ENCODE results near the gene ERBB2. TPM values are rescaled to one million over a fixed set of nuclear protein-coding genes. Genes with fewer than 3 reads are reported as not detected.

The ERBB2 gene
- total and polyA plus RNA-seq, 9 of the 15 experiments (the other 6 are each of a cell fraction or from before 2014, with no cell fraction given) = 0.74 to 5.6 (median 3.3) TPM

DNA sequence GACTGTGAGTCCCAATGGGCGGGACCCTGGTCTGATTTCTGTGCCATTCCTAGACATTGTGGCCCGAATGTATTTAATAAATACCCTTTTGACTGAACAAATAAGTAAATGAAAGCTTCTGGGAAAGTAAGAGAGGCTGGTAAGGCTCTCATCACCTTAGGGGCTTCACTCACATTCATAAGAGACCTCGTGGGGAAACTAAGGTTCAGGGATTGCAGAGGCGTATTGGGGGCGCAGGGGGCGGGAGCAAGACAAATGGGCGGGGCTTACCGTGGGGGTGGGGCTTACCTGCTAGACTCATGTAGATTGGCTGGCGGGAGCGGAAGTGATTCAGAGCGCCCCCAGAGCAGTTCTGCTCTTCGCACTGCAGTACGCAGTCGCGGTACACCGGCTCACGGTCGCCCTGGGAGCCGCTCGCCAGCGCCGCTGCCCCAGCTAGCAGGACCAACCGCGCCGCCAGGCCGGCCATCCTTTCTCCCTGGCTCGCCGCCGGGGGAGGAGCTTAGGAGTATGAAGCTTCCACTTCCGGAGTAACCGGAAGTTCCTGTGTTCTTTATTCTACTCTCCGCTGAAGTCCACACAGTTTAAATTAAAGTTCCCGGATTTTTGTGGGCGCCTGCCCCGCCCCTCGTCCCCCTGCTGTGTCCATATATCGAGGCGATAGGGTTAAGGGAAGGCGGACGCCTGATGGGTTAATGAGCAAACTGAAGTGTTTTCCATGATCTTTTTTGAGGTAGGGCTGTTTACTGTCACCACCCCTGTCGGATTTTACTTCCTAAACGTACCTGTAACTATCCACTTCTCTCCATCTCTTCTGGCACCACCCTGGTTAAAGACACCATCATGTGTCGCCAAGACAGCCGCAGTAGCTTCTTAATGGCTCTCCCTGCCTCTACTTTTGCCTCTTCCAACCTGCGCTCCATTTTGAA is 12.1 kb upstream of the ERBB2 start, which contains the start of gene PGAP3 (continued):
- no peak for TF ChIP-seq KLF10 (CRISPR knock-in tag; IDR thresholded peaks at IDR 0.05)
- TF ChIP-seq NFYB (IDR thresholded peaks at IDR 0.05; ENCODE audit: extremely low read depth, insufficient read length) = peak; percentile 27
- no peak for TF ChIP-seq HNRNPLL (IDR thresholded peaks at IDR 0.05; ENCODE audit: low read depth, low read length, poor library complexity, severe bottlenecking)
- peak; percentile 55 for TF ChIP-seq CCNT2 (IDR thresholded peaks at IDR 0.05; ENCODE audit: borderline replicate concordance, extremely low read depth, insufficient read length, low read depth, low read length)
- no peak for TF ChIP-seq FOXJ3 (CRISPR knock-in tag; IDR thresholded peaks at IDR 0.05)
- no peak for TF ChIP-seq IFI16 (CRISPR knock-in tag; IDR thresholded peaks at IDR 0.05)
- peak; percentile 56 for TF ChIP-seq TBP (optimal IDR thresholded peaks at IDR 0.05; ENCODE audit: low read depth, low read length)
- no peak for TF ChIP-seq XRCC3 (IDR thresholded peaks at IDR 0.05)
- no peak for TF ChIP-seq SNRNP70 (optimal IDR thresholded peaks at IDR 0.05; ENCODE audit: low read depth, low read length)
- TF ChIP-seq, protein P1, sequence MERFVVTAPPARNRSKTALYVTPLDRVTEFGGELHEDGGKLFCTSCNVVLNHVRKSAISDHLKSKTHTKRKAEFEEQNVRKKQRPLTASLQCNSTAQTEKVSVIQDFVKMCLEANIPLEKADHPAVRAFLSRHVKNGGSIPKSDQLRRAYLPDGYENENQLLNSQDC (CRISPR knock-in tag; IDR thresholded peaks at IDR 0.05) = no peak
- TF ChIP-seq ZNF282 (CRISPR knock-in tag; IDR thresholded peaks at IDR 0.05) = no peak
- TF ChIP-seq DMBX1 (CRISPR knock-in tag; IDR thresholded peaks at IDR 0.05; ENCODE audit: borderline replicate concordance) = peak; percentile 68; the same call in 1 of the 2 replicates
- no peak for TF ChIP-seq CCAR2 (IDR thresholded peaks at IDR 0.05; ENCODE audit: low read depth, low read length)
- peak; percentile 45 for TF ChIP-seq BRD9 (IDR thresholded peaks at IDR 0.05; ENCODE audit: low read depth, partially characterized antibody)
- TF ChIP-seq, protein P2, sequence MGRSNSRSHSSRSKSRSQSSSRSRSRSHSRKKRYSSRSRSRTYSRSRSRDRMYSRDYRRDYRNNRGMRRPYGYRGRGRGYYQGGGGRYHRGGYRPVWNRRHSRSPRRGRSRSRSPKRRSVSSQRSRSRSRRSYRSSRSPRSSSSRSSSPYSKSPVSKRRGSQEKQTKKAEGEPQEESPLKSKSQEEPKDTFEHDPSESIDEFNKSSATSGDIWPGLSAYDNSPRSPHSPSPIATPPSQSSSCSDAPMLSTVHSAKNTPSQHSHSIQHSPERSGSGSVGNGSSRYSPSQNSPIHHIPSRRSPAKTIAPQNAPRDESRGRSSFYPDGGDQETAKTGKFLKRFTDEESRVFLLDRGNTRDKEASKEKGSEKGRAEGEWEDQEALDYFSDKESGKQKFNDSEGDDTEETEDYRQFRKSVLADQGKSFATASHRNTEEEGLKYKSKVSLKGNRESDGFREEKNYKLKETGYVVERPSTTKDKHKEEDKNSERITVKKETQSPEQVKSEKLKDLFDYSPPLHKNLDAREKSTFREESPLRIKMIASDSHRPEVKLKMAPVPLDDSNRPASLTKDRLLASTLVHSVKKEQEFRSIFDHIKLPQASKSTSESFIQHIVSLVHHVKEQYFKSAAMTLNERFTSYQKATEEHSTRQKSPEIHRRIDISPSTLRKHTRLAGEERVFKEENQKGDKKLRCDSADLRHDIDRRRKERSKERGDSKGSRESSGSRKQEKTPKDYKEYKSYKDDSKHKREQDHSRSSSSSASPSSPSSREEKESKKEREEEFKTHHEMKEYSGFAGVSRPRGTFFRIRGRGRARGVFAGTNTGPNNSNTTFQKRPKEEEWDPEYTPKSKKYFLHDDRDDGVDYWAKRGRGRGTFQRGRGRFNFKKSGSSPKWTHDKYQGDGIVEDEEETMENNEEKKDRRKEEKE (IDR thresholded peaks at IDR 0.05; ENCODE audit: borderline replicate concordance in 1 of 2, control insufficient read depth in 1 of 2, low read depth in 2 of 2, low read length in 1 of 2) = no peak
- TF ChIP-seq, protein P3, sequence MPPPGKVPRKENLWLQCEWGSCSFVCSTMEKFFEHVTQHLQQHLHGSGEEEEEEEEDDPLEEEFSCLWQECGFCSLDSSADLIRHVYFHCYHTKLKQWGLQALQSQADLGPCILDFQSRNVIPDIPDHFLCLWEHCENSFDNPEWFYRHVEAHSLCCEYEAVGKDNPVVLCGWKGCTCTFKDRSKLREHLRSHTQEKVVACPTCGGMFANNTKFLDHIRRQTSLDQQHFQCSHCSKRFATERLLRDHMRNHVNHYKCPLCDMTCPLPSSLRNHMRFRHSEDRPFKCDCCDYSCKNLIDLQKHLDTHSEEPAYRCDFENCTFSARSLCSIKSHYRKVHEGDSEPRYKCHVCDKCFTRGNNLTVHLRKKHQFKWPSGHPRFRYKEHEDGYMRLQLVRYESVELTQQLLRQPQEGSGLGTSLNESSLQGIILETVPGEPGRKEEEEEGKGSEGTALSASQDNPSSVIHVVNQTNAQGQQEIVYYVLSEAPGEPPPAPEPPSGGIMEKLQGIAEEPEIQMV (tag; conservative IDR thresholded peaks at IDR 0.05; ENCODE audit: low read depth) = 0 out of 2 replicates have a peak, but pooled peaks have one; percentile 11
- no peak; the same call in 1 of the 2 replicates for TF ChIP-seq MBD2 (IDR thresholded peaks at IDR 0.05; ENCODE audit: borderline replicate concordance, low read depth)
- no peak for TF ChIP-seq ZNF76 (CRISPR knock-in tag; IDR thresholded peaks at IDR 0.05; ENCODE audit: borderline replicate concordance)
- TF ChIP-seq, protein P4, sequence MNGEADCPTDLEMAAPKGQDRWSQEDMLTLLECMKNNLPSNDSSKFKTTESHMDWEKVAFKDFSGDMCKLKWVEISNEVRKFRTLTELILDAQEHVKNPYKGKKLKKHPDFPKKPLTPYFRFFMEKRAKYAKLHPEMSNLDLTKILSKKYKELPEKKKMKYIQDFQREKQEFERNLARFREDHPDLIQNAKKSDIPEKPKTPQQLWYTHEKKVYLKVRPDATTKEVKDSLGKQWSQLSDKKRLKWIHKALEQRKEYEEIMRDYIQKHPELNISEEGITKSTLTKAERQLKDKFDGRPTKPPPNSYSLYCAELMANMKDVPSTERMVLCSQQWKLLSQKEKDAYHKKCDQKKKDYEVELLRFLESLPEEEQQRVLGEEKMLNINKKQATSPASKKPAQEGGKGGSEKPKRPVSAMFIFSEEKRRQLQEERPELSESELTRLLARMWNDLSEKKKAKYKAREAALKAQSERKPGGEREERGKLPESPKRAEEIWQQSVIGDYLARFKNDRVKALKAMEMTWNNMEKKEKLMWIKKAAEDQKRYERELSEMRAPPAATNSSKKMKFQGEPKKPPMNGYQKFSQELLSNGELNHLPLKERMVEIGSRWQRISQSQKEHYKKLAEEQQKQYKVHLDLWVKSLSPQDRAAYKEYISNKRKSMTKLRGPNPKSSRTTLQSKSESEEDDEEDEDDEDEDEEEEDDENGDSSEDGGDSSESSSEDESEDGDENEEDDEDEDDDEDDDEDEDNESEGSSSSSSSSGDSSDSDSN (IDR thresholded peaks at IDR 0.05; ENCODE audit: borderline replicate concordance in 1 of 2, low read depth in 2 of 2, low read length in 2 of 2) = peak in 1 of 2 experiments; percentile 94; a peak in 2 of 4 replicates
